GM21723 (cell line): ENCODE data around the gene ASMTL.
"Not testable (repeated sequence)": the region's sequence is repeated elsewhere in the genome, so short reads cannot be mapped to it uniquely, and the experiment has no call there.

Experiments
- ATAC-seq: cut with Tn5 transposase; IDR thresholded peaks from one replicate; pipeline ENCODE4 v1.9.1; 2021; ENCODE audit warnings: mild to moderate bottlenecking, moderate library complexity; ENCODE audit not compliant: unreplicated experiment

Gene ASMTL

GRCh38 chrX:1440506-1440905 is 12.2 kb downstream of the ASMTL start:
- ATAC-seq = no peak

- no peak for ATAC-seq
These were observed 17.3 kb downstream of the ASMTL start for GRCh38 chrX:1435241-1435895.

DNA sequence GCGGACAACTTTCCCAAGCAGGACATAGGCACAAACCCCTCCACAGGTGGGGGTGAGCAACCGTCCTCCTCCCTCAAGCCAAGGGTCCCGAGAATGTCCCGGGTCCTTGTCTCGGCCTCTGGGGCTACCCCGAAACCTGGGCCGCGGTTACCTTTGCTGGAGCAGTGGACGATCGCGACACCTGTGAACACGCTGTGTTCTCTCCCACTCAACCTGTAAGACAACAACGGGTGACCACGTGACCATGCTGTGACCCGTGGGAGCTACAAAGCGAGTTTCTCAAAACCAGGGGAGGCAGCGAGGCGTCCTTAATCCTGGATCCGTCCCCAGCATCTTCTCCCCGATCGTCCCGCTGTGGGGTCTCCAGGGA is 17.9 kb downstream of the ASMTL start:
- no peak for ATAC-seq

DNA sequence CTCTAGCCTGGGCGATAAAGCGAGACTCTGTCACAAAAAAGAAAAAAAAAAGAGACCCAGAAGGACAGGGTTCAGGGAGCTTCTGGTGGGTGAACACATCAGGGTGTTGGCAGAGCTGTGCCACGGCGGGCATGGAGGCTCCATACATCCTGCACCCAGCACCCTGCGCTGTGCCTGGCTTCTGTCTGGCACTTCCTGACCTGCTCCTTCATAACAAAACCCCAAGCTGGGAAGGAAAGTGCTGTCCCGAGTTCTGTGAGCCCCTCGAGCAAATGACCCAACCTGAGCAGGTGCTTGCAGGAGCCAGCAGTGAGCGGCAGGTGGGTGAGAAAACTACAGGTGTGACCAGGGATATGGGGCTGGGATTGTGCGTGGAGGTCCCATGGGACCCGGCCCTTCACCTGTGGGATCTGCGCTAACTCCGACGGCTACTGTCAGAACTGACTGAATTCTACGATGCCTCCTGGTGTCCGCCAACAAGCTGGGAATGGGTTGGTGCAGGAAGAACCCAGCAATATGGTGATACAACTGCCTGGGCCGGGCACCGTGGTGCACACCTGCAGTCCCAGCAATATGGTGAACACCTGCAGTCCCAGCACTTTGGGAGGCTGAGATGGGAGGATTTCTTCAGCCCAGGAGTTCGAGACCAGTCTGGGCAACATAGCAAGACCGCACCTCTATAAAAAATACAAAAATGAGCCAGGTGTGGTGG is 18.9 kb downstream of the ASMTL start:
- ATAC-seq = no peak

- no peak for ATAC-seq
These were observed 22.3 kb downstream of the ASMTL start for GRCh38 chrX:1430451-1430850.

DNA sequence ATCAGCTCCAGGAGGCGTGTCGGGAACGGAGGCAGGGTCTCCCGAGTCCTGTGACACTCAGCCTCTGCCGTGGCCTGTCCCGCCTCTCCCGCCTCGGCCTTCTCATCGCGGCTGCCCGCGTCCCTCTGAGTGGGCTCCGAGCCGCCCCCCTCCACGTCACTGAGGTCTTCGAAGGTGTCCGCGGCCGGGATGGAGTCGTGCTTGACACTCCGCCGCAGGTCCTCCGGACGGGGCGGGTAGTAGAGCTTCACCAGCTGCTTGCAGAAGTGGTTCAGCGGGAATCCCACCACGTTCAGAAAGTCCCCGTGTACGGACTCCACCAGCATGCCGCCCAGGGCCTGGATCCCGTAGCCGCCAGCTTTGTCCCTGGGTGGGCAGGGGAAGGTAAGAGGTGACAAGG is 25.0 kb downstream of the ASMTL start:
- no peak for ATAC-seq

- not testable (repeated sequence) for ATAC-seq
These were observed 26.4 kb downstream of the ASMTL start for GRCh38 chrX:1426321-1426720.

GRCh38 chrX:1425381-1425780 is 27.3 kb downstream of the ASMTL start:
- no peak for ATAC-seq

DNA sequence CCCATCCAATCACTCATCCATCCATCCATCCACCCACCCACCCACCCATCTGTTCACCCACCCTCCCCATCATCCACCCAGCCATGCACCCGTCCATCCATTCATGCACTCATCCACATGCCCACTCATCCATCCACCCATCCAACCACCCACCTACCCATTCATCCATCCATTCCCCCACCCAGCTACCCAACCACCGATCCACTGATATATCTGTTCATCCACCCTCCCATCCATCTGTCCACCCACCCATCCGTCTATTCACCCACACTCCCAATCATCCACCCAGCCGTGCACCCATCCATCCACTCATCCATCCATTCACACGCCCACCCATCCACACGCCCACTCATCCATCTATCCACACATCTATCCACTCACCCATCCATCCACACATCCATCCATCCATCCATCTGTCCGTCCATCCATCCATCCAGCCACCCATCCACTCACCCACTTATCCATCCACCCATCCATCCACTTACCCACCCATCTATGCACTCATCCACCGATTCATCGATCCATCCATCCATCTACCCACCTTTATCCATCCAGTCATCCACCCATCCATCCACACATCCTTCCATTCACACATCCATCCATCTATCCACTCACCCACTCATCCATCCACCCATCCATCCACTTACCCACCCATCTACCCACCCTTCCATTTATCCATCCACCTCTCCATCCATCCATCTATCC is 28.4 kb downstream of the ASMTL start:
- no peak for ATAC-seq

GRCh38 chrX:1423215-1423614 is 29.5 kb downstream of the ASMTL start:
- no peak for ATAC-seq

DNA sequence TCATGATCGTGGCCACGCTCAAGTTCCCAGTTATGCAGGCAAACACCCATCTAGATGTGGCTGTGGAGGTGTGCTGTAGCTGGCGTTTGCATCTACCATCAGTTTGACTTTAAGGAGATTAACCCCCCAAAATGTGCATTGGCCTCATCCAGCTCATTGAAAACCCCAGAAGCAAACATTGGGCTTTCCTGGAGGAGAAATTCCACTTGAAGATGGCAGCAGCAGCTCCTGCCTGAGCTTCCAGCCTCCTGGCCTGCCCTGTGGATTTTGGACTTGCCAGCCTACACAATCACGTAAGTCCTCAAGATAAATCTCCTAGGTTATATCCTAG is 30.6 kb downstream of the ASMTL start:
- ATAC-seq = no peak

- no peak for ATAC-seq
These were observed 31.1 kb downstream of the ASMTL start for GRCh38 chrX:1421433-1422134.

DNA sequence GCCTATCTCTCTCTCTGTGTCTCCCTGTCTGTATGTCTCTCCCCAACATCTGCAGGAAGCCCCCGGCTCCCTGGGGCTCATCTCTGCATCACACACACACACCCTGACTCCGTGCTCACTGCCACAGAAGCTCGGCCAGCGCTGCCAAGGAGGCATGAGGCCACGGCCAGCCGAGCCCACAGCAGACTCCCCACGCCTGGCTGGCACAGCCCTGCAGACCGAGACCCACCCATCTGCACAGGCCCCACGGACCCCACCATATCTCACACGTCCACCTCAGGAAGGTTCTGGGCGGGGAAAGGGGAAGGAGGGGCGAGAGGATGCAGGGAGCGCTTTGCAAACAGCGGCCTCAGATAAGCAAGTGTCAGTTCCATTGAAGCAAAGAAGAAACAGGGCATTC is 32.3 kb downstream of the ASMTL start:
- ATAC-seq = no peak

DNA sequence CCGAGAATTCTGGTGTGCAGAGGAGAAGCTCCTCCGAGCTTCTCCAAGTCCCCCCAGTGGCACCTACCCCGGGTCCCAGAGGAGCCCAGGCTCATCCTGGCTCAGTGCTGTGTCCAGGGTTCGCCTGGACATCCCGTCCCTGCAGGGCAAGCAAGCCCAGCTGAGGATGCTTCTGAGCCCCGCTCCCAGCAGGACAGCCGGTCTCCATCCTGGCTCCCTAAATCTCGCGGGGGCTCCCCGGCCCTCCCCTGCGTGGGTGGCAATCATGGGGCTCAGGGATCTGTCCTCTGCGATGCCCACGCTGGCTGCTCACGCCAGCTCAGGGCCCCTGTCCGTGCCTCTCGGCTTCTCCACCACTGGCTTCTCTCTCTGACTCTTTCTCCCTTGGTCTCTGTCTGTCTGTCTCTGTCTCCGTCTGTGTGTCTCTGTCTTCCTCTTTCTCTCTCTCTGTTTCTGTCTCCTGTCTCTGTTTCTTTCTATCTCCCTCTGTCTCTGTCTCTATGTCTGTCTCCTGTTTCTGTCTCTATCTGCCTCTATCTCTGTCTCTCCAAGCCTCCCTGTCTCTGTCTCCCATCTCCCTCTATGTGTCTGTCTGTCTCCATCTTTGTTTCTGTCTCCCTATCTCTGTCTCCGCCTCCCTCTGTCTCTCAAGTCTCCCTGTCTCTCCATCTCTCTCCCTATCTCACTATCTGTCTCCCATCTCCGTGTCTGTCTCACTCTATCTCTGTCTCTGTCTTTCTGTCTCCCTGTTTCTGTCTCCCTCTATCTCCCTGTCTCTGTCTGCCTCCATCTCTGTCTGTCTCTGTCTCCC is 33.0 kb downstream of the ASMTL start:
- no peak for ATAC-seq

- ATAC-seq = no peak
These were observed 33.7 kb downstream of the ASMTL start for GRCh38 chrX:1418901-1419544.

DNA sequence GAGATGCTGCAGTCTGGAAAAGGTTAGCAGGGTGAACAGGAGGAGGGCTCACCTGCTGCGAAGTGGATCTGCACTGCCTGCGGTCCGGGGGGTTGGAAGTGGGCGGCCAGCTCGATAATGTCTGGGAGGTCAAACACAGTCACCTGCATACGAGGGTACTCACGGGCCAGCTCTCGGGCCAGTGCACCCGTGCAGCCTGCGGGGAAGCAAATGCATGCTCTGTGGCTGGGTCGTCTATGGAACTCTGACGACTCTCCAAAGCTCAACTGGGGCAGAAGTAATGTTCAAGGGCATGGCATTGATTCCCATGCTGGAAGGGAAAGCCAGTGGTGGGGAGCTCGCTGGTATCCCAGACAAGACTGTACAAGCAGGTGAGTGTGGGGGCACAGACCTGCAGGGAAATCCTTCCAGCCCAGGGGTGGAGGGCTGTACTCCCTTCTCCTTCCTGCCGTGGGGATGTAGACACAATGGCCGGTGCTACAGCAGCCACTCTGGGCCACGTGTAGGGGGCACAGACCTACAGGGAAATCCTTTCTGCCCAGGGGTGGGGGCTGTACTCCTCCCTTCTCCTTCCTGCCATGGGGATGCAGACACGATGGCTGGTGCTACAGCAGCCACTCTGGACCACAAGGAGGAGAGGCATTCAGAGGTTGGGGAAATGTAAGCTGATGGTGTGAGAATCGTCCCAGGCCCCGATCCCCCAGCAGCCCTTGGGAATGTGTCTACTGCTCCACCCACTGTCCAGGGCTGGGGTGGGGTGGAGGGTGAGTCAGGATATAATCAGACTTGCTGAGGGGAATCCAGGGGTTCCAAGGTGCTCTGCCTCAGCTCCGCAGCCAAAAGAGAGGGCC is 34.6 kb downstream of the ASMTL start:
- ATAC-seq = no peak

GRCh38 chrX:1416965-1417760 is 35.5 kb downstream of the ASMTL start:
- no peak for ATAC-seq

- no peak for ATAC-seq
These were observed 36.4 kb downstream of the ASMTL start for GRCh38 chrX:1416327-1416784.
